Spleen (tissue), 11 donors: ENCODE results near the gene AQP1. TPM values are rescaled to one million over a fixed set of nuclear protein-coding genes. Genes with fewer than 3 reads are reported as not detected.

ENCODE experiments used
- DNase-seq: peaks from one replicate; pipeline ENCODE4 v3.0.0-alpha.2; 2020
- H3K27ac ChIP-seq, 8 donors: fragments of 200-600 bp; sonication (generic) in 7 of 8; 1 replicate in 4 of 8; 2 replicates in 4 of 8; pipeline versions ENCODE4 v1.5.0 to v1.8.0; 2016 to 2021; ENCODE audit warnings: inconsistent platforms in 4 of 8, mild to moderate bottlenecking in 4 of 8, moderate library complexity in 1 of 8
- H3K27me3 ChIP-seq, 7 donors: fragments of 200-600 bp; sonication (generic) in 6 of 7; replicated peaks in 1 of 7; 1 replicate in 4 of 7; 2 replicates in 3 of 7; pipeline versions ENCODE4 v1.5.0 to v1.8.0; 2016 to 2021; ENCODE audit warnings: inconsistent platforms in 3 of 7, mild to moderate bottlenecking in 1 of 7
- H3K36me3 ChIP-seq, 6 donors: fragments of 200-600 bp; sonication (generic) in 5 of 6; 1 replicate in 4 of 6; 2 replicates in 2 of 6; pipeline versions ENCODE4 v1.5.0 to v1.8.0; 2016 to 2021; ENCODE audit warnings: inconsistent platforms in 2 of 6
- H3K4me1 ChIP-seq, 6 donors: fragments of 200-600 bp; sonication (generic) in 5 of 6; 1 replicate in 3 of 6; 2 replicates in 3 of 6; pipeline versions ENCODE4 v1.5.0 to v1.8.0; 2016 to 2021; ENCODE audit warnings: inconsistent platforms in 3 of 6
- H3K4me3 ChIP-seq, 8 donors: fragments of 200-600 bp; sonication (generic) in 7 of 8; 1 replicate in 4 of 8; 2 replicates in 4 of 8; pipeline versions ENCODE4 v1.5.0 to v1.8.0; 2016 to 2021; ENCODE audit warnings: inconsistent platforms in 4 of 8, mild to moderate bottlenecking in 4 of 8, moderate library complexity in 2 of 8
- H3K9me3 ChIP-seq, 8 donors: fragments of 200-600 bp; sonication (generic) in 7 of 8; 1 replicate in 4 of 8; 2 replicates in 4 of 8; pipeline versions ENCODE4 v1.5.0 to v1.8.0; 2016 to 2021; ENCODE audit warnings: inconsistent platforms in 4 of 8
- POLR2A ChIP-seq, 3 donors: fragments of 450-650 bp; IDR thresholded peaks; one replicate each; pipeline ENCODE4 v1.5.1; 2017; ENCODE audit warnings: antibody characterized with exemption in 3 of 3, mild to moderate bottlenecking in 1 of 3
- POLR2AphosphoS5 ChIP-seq, 3 donors: sonication (generic); formaldehyde crosslinking; IDR thresholded peaks; one replicate each; pipeline ENCODE4 v1.5.1; 2017; ENCODE audit warnings: antibody characterized with exemption in 3 of 3
- WGBS, 5 donors: extraction: QIAGEN DNeasy Blood & Tissue Kit in 3 of 5; methylation state at CpG; one replicate each; pipeline versions ENCODE4 v1.1.5 to v1.1.7; 2013 to 2018; 5-methylcytosine and 5-hydroxymethylcytosine counted together
- intact Hi-C: fragments of 100-400 bp; cut with DNase I; formaldehyde crosslinking; loops from one replicate; pipeline ENCODE4 v1.15.0; 2023; ENCODE audit warnings: low total_unique reads
- polyA plus RNA-seq, 3 donors: library from polyadenylated mRNA; stranded (reverse); fragments of 200-250 nt; gene quantifications; one replicate each; pipeline ENCODE4 v1.2.1, GENCODE V29; 2013
- total RNA-seq, 7 donors: library from RNA; depleted of rRNA in 3 of 7; stranded (reverse); fragments of >200 nt in 3 of 7; fragmentation: NEBNext Ultra II Directional in 4 of 7; extraction: Animal tissue kit (Norgen Biotek cat#: 25700) in 4 of 7; gene quantifications; one replicate each; pipeline versions ENCODE4 v1.1.0 to v1.2.1, GENCODE V29; 2016 to 2021
- TF ChIP-seq, protein P1 (sequence below), 11 experiments: fragments of 200-600 bp in 7 of 11; fragments of 450-650 bp in 4 of 11; sonication (generic) in 4 of 11; IDR thresholded peaks in 8 of 11; conservative IDR thresholded peaks in 3 of 11; 1 replicate in 7 of 11; 2 replicates in 4 of 11; pipeline versions ENCODE4 v1.4.0 to v1.8.0; 2016 to 2021; ENCODE audit warnings: antibody characterized with exemption in 11 of 11, inconsistent platforms in 4 of 11, mild to moderate bottlenecking in 1 of 11
- donor health status: healthy with polysubstance abuse.
- donor health status: DM: no; HTN: no; CAD: no; lungs with moderate emphysema.
- donor health status: DM: no; HTN: no; CAD: no.
- donor health status: Bipolar disorder and iron deficiency.
- donor health status: healthy.
- donor health status: DM: no; HTN: no; CAD: no.
- donor health status: DM: yes; HTN: yes; CAD: no.

Gene AQP1
- total and polyA plus RNA-seq, 10 donors = 4.4 to 34.3 (median 22.9) TPM

DNA sequence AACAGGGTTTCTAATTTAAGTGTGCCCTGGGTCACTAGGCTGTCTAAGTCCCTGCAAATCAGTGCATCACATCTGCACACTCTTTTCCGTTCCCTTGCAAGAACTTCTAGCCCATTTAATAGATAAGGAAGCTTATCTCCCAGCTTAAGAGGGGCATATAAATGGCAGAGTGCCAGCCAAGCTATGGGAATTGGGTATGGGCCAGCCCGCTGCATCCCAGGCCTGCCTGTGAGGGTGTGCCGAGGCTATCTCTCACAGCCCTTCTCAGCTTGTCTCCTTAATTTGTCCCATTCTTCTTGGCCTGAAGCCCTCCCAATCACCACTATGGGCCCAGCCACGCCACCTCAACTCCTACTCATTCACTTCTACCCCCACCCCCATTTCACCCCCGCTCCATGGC, 14.7 kb downstream of the AQP1 start:
- 62 to 71% (median 67%) methylated on average over 5 of the region's 5 CpGs for WGBS, 5 donors
- H3K4me3 ChIP-seq = no peak overlapping the region
- peak in 2 of 3 donors; percentile 70 to 73 for TF ChIP-seq POLR2AphosphoS5 (IDR thresholded peaks at IDR 0.05)
- TF ChIP-seq, protein P1, sequence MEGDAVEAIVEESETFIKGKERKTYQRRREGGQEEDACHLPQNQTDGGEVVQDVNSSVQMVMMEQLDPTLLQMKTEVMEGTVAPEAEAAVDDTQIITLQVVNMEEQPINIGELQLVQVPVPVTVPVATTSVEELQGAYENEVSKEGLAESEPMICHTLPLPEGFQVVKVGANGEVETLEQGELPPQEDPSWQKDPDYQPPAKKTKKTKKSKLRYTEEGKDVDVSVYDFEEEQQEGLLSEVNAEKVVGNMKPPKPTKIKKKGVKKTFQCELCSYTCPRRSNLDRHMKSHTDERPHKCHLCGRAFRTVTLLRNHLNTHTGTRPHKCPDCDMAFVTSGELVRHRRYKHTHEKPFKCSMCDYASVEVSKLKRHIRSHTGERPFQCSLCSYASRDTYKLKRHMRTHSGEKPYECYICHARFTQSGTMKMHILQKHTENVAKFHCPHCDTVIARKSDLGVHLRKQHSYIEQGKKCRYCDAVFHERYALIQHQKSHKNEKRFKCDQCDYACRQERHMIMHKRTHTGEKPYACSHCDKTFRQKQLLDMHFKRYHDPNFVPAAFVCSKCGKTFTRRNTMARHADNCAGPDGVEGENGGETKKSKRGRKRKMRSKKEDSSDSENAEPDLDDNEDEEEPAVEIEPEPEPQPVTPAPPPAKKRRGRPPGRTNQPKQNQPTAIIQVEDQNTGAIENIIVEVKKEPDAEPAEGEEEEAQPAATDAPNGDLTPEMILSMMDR (IDR thresholded peaks at IDR 0.05 in 8 of 11, conservative IDR thresholded peaks at IDR 0.05 in 3 of 11) = no peak
- H3K36me3 ChIP-seq = no peaks in the 10 kb centered on the region
- H3K9me3 ChIP-seq = peaks cover 0 to 17% (median 8%) of the 10 kb centered on the region in 8 donors
- no peak overlapping the region for H3K27ac ChIP-seq
- H3K27me3 ChIP-seq = peaks cover 0 to 4% (median 0%) of the 10 kb centered on the region in 7 donors
- DNase-seq = peak; percentile 57
- H3K4me1 ChIP-seq = peaks cover 0 to 7% (median 0%) of the 10 kb centered on the region in 6 donors
- intact Hi-C loops = no loop called here

DNA sequence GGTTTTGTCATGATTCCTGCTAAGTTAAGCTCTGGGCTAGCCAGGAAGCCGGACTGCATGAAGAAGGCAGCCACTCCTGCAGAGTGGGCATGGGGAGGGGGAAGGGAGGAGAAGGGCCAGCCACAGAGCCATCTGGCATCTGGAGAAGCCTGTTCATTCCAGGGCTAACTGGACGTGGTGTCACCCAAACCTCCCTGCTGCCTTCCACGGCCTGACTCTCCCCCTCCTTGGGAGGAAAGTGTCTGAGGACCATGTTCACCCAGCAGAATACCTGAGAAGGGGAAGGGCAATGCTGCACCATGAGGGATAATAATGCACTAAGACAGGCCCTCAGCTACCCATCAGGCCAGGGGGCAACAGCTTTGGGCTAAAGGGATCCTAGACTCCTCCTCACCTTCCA, 15.4 kb downstream of the AQP1 start:
- peaks cover 0 to 7% (median 0%) of the 10 kb centered on the region in 6 donors for H3K4me1 ChIP-seq
- no peak overlapping the region for H3K27ac ChIP-seq
- WGBS, 5 donors = 83 to 100% (median 93%) methylated on average over 3 of the region's 3 CpGs
- no peak for TF ChIP-seq POLR2AphosphoS5 (IDR thresholded peaks at IDR 0.05)
- TF ChIP-seq, protein P1 (IDR thresholded peaks at IDR 0.05 in 8 of 11, conservative IDR thresholded peaks at IDR 0.05 in 3 of 11) = no peak
- no peak for TF ChIP-seq POLR2A (IDR thresholded peaks at IDR 0.05)
- H3K36me3 ChIP-seq = no peaks in the 10 kb centered on the region
- H3K27me3 ChIP-seq = peaks cover 0 to 4% (median 0%) of the 10 kb centered on the region in 7 donors
- intact Hi-C loops = no loop called here
- peaks cover 0 to 17% (median 8%) of the 10 kb centered on the region in 8 donors for H3K9me3 ChIP-seq
- peak; percentile 45 for DNase-seq
- H3K4me3 ChIP-seq = no peak overlapping the region

- intact Hi-C loops = no loop called here
- 58 to 88% (median 84%) methylated on average over 3 of the region's 3 CpGs for WGBS, 5 donors
- DNase-seq = no peak
- H3K36me3 ChIP-seq = no peaks in the 10 kb centered on the region
- H3K4me1 ChIP-seq = peaks cover 0 to 7% (median 0%) of the 10 kb centered on the region in 6 donors
- H3K4me3 ChIP-seq = no peak overlapping the region
- peaks cover 0 to 5% (median 0%) of the 10 kb centered on the region in 7 donors for H3K27me3 ChIP-seq
- TF ChIP-seq POLR2AphosphoS5 (IDR thresholded peaks at IDR 0.05) (no peak), POLR2A (IDR thresholded peaks at IDR 0.05) (no peak)
- TF ChIP-seq, protein P1 (IDR thresholded peaks at IDR 0.05 in 8 of 11, conservative IDR thresholded peaks at IDR 0.05 in 3 of 11) = no peak
- H3K27ac ChIP-seq = no peak overlapping the region
- peaks cover 0 to 17% (median 8%) of the 10 kb centered on the region in 8 donors for H3K9me3 ChIP-seq
These were observed 15.9 kb downstream of the AQP1 start for GRCh38 chr7:30927559-30927958.

GRCh38 chr7:30928254-30928872, 16.7 kb downstream of the AQP1 start:
- H3K36me3 ChIP-seq = no peaks in the 10 kb centered on the region

More at GRCh38 chr7:30928254-30928872, 16.7 kb downstream of the AQP1 start:
- intact Hi-C loops = no loop called here
- Histone ChIP-seq H3K27ac (no peak overlapping the region), H3K27me3 (peaks cover 0 to 7% (median 0%) of the 10 kb centered on the region in 7 donors), H3K9me3 (peaks cover 0 to 17% (median 8%) of the 10 kb centered on the region in 8 donors), H3K4me1 (peaks cover 0 to 7% (median 0%) of the 10 kb centered on the region in 6 donors), H3K4me3 (no peak overlapping the region)
- DNase-seq = peak; percentile 58
- WGBS, 5 donors = 85 to 95% (median 93%) methylated on average over 11 to 13 of the region's 13 CpGs
- no peak for TF ChIP-seq POLR2A (IDR thresholded peaks at IDR 0.05)
